ENCODE measurements around the gene DEPDC1B.

DNA sequence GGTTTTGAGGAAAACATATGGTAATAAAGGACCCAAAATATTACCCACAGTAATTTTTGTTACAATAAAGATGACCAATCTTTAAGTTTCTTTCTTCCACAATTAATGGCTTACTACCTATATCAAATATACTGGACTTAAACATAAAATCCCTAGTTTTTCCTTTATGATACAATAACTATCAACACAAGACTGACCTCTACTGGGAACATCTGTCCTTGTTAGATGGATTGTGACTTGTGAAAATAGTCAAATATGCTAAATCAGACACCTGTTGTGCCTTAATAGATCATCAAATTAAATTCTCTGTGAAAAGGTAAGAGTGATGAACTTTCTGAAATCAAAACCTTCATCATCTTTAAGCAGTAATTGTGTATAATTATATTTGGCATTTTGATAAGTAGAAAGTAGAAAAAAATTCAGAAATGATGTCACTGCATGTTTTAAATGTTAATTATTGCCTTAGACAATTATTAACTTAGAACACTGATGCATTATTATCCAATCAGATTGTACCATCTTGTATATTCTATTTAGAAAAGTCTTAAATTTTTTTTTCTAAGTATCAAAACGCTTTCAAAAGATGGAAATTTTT is 113.6 kb downstream of the DEPDC1B start:
- TF ChIP-seq, protein P1, sequence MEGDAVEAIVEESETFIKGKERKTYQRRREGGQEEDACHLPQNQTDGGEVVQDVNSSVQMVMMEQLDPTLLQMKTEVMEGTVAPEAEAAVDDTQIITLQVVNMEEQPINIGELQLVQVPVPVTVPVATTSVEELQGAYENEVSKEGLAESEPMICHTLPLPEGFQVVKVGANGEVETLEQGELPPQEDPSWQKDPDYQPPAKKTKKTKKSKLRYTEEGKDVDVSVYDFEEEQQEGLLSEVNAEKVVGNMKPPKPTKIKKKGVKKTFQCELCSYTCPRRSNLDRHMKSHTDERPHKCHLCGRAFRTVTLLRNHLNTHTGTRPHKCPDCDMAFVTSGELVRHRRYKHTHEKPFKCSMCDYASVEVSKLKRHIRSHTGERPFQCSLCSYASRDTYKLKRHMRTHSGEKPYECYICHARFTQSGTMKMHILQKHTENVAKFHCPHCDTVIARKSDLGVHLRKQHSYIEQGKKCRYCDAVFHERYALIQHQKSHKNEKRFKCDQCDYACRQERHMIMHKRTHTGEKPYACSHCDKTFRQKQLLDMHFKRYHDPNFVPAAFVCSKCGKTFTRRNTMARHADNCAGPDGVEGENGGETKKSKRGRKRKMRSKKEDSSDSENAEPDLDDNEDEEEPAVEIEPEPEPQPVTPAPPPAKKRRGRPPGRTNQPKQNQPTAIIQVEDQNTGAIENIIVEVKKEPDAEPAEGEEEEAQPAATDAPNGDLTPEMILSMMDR (IDR thresholded peaks at IDR 0.05; ENCODE audit: poor library complexity, severe bottlenecking), result peak; percentile 72
- no peak for TF ChIP-seq REST (IDR thresholded peaks at IDR 0.05; ENCODE audit: borderline replicate concordance)
- no peak for TF ChIP-seq POLR2AphosphoS5 (IDR thresholded peaks at IDR 0.05)
- no peak for TF ChIP-seq EZH2 (IDR thresholded peaks at IDR 0.05; ENCODE audit: borderline replicate concordance, insufficient read depth, low read length, poor library complexity, severe bottlenecking)
- TF ChIP-seq EP300 (conservative IDR thresholded peaks at IDR 0.05; ENCODE audit: poor library complexity, severe bottlenecking), result no peak

Measured in neural cell (in vitro differentiated cells).